ENCODE data around the gene GOLGA6L2. TPM values are rescaled to one million over a fixed set of nuclear protein-coding genes. Genes with fewer than 3 reads are reported as not detected.
"Not testable (repeated sequence)": the region's sequence is repeated elsewhere in the genome, so short reads cannot be mapped to it uniquely, and the experiment has no call there.

Gene GOLGA6L2
- total RNA-seq, 1 donor from 2014 or later = not detected

DNA sequence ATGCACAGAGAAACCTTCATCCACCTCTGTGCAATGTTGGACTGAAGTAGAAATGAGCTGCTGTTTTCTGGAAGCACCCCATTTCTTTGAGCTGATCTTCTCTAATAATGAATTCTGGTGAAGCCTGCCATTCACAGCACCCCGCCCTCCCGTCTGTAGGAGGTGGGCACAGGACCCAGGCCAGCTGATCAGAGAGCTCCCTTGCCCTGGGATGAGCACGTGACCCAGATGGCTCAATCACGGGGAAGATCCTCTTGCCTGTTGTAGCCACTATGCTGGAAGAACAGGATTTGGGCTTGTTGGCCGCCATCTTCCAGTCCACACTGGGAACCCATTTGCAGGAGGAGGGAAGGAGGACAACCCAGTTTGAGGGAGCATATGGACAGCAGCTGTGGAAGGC, 44.5 kb downstream of the GOLGA6L2 start:
- Mint-ChIP-seq H3K9me3 (peaks cover 21% of the 10 kb centered on the region), H3K36me3 (no peaks in the 10 kb centered on the region), H3K27ac (no peak overlapping the region), H3K4me3 (no peak overlapping the region), H3K4me1 (no peaks in the 10 kb centered on the region), H3K27me3 (ENCODE audit: low read depth) (peaks cover 6% of the 10 kb centered on the region)
- TF ChIP-seq, protein P1, sequence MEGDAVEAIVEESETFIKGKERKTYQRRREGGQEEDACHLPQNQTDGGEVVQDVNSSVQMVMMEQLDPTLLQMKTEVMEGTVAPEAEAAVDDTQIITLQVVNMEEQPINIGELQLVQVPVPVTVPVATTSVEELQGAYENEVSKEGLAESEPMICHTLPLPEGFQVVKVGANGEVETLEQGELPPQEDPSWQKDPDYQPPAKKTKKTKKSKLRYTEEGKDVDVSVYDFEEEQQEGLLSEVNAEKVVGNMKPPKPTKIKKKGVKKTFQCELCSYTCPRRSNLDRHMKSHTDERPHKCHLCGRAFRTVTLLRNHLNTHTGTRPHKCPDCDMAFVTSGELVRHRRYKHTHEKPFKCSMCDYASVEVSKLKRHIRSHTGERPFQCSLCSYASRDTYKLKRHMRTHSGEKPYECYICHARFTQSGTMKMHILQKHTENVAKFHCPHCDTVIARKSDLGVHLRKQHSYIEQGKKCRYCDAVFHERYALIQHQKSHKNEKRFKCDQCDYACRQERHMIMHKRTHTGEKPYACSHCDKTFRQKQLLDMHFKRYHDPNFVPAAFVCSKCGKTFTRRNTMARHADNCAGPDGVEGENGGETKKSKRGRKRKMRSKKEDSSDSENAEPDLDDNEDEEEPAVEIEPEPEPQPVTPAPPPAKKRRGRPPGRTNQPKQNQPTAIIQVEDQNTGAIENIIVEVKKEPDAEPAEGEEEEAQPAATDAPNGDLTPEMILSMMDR (IDR thresholded peaks at IDR 0.05; ENCODE audit: unreplicated experiment) = no peak
- no peak for DNase-seq (ENCODE audit: low spot score in 2 of 2, unreplicated experiment in 2 of 2)

DNA sequence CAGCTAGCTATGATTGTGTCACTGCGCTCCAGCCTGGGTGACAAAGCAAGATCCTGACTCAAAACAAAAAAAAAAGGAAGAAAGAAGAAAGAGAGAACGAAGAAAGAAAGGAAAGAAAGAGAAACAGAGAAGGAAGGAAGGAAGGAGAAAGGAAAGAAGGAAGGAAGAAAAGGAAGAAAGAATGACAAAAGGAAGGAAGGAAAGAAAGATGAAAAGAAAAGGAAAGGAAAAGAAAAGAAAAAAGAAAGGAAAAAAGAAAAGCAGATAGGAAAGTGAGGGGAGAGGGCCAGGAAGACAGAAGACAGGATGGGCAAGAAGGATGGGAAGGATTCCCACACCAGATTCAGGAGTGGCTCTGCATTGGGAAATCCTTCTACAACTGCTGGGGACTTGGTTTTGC, 44.9 kb downstream of the GOLGA6L2 start:
- peaks cover 6% of the 10 kb centered on the region for H3K27me3 Mint-ChIP-seq (ENCODE audit: low read depth)
- peaks cover 20% of the 10 kb centered on the region for H3K9me3 Mint-ChIP-seq
- H3K4me1 Mint-ChIP-seq = no peaks in the 10 kb centered on the region
- H3K36me3 Mint-ChIP-seq = no peaks in the 10 kb centered on the region
- no peak overlapping the region for H3K27ac Mint-ChIP-seq
- DNase-seq (ENCODE audit: low spot score in 2 of 2, unreplicated experiment in 2 of 2) = no peak
- TF ChIP-seq, protein P1 (IDR thresholded peaks at IDR 0.05; ENCODE audit: unreplicated experiment) = no peak
- no peak overlapping the region for H3K4me3 Mint-ChIP-seq

DNA sequence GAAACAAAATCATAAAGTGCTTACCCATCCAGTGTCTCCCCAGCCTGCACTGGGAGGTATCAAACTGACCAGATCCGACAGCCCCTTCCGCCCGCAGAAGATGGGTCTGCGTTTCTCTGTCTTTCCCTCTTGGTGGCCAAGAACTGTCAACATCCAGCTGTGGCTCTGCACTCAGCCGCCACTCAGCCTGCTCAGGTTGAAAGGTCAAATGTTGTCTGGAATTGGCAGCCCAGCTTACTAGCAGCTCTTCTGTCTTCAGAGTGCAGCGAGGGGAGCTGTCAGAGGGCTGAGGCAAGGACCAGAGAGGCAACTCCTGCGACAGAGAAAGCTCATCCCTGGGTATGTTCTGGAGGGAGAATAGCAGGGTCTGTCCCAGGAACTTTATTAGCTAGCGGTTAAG, 45.4 kb downstream of the GOLGA6L2 start:
- H3K4me1 Mint-ChIP-seq = no peaks in the 10 kb centered on the region
- peaks cover 6% of the 10 kb centered on the region for H3K27me3 Mint-ChIP-seq (ENCODE audit: low read depth)
- H3K36me3 Mint-ChIP-seq = no peaks in the 10 kb centered on the region
- no peak for DNase-seq (ENCODE audit: low spot score in 2 of 2, unreplicated experiment in 2 of 2)
- peaks cover 15% of the 10 kb centered on the region for H3K9me3 Mint-ChIP-seq
- H3K4me3 Mint-ChIP-seq = no peak overlapping the region
- TF ChIP-seq, protein P1 (IDR thresholded peaks at IDR 0.05; ENCODE audit: unreplicated experiment) = no peak
- H3K27ac Mint-ChIP-seq = no peak overlapping the region

DNA sequence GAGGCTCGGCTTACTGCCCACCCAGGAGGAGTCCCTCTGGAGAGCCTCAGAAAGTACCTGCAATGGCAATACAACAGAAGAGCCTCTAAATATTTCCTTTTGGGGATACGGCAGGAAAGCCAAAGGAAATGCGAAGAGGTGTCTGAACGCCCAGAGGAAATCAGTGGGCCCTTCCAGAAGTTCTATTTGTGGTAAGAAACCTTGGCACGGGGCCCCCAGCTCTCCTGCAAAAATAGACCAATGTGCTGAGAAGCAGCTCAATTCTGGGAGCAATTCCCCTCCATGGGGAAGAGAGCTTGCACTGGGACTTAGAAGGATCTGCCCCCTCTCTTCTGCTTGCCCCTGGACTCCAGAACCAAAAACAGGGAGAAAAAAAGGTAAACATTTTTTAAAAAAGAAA, 47.8 kb downstream of the GOLGA6L2 start:
- not testable (repeated sequence) for H3K4me1 Mint-ChIP-seq; H3K4me3 Mint-ChIP-seq; DNase-seq (ENCODE audit: low spot score in 2 of 2, unreplicated experiment in 2 of 2); H3K27me3 Mint-ChIP-seq (ENCODE audit: low read depth); H3K9me3 Mint-ChIP-seq; H3K27ac Mint-ChIP-seq; H3K36me3 Mint-ChIP-seq

DNA sequence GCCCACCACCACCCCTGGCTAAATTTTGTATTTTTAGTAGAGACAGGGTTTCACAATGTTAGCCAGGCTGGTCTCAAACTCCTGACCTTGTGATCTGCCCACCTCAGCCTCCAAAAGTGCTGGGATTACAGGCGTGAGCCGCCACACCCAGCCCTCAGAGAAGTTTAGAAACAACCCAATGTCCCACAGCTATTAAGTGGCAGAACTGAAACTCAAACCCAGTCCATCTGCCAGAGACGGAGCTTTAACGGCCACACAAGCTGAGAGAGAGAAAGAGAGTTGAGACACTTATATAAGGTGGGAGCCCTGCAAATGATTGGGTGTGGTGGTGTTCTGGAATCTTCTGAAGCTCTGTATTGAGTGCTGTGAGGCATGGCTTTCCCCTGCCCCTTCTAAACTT, 48.7 kb downstream of the GOLGA6L2 start:
- H3K27me3 Mint-ChIP-seq (ENCODE audit: low read depth); H3K9me3 Mint-ChIP-seq; H3K27ac Mint-ChIP-seq; H3K4me1 Mint-ChIP-seq; H3K4me3 Mint-ChIP-seq; DNase-seq (ENCODE audit: low spot score in 2 of 2, unreplicated experiment in 2 of 2); H3K36me3 Mint-ChIP-seq: not testable (repeated sequence)

DNA sequence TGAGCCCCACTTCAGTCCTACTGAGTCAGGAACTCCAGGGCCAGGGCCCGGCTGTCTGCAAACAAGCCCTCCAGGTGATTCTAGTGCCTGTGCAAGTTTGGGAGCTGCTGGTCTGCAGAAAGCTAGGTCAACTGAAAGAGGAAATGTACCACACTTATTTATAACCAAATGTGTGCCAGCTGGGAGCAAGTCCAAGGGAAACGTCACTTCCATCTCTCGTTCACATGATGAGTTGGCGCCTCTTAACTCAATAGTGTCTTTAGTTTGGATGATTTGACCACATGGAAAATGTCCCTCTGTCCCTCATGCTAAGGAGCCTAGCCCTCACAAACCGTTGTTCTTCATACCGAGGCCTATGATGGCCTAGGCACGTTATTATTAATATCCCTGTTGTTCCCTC, 49.3 kb downstream of the GOLGA6L2 start:
- peaks cover 3% of the 10 kb centered on the region for H3K27me3 Mint-ChIP-seq (ENCODE audit: low read depth)
- DNase-seq (ENCODE audit: low spot score in 2 of 2, unreplicated experiment in 2 of 2) = no peak
- TF ChIP-seq, protein P1 (IDR thresholded peaks at IDR 0.05; ENCODE audit: unreplicated experiment) = no peak
- H3K4me3 Mint-ChIP-seq = no peak overlapping the region
- no peaks in the 10 kb centered on the region for H3K36me3 Mint-ChIP-seq
- no peak overlapping the region for H3K27ac Mint-ChIP-seq
- peaks cover 4% of the 10 kb centered on the region for H3K9me3 Mint-ChIP-seq
- H3K4me1 Mint-ChIP-seq = no peaks in the 10 kb centered on the region

DNA sequence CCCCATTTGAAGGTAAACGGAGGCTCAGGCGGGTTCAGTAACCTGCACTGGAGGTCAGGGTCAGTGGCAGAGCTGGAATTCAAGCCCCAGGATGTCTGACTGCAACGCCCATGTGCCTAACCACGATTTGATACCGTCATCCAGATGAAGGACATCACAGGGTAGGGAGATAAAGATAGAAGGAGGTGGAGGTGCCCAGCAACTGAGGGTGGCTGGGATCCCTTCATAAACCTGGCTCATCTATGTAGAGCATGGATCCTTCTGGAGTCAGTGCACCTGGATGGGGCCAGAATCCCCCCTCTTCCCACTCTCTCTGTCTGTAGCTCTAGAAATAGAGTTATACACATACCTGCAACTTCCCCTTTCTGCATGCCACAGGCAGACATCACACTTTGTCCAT, 51.2 kb downstream of the GOLGA6L2 start:
- no peaks in the 10 kb centered on the region for H3K4me1 Mint-ChIP-seq
- H3K4me3 Mint-ChIP-seq = no peak overlapping the region
- no peak for DNase-seq (ENCODE audit: low spot score in 2 of 2, unreplicated experiment in 2 of 2)
- H3K9me3 Mint-ChIP-seq = peaks cover 3% of the 10 kb centered on the region
- no peaks in the 10 kb centered on the region for H3K27me3 Mint-ChIP-seq (ENCODE audit: low read depth)
- no peak overlapping the region for H3K27ac Mint-ChIP-seq
- TF ChIP-seq, protein P1 (IDR thresholded peaks at IDR 0.05; ENCODE audit: unreplicated experiment) = no peak
- H3K36me3 Mint-ChIP-seq = no peaks in the 10 kb centered on the region
